DND-41 (cell line): ENCODE results near the gene RNASET2.

Experiments
- EZH2 ChIP-seq: IDR thresholded peaks from 3 replicates; pipeline ENCODE4 v1.6.1; 2012; ENCODE audit warnings: borderline replicate concordance, low read depth, mild to moderate bottlenecking, moderate library complexity, low read length, inconsistent platforms; ENCODE audit not compliant: severe bottlenecking
- TF ChIP-seq, protein P1 (sequence below): IDR thresholded peaks from 2 replicates; pipeline ENCODE4 v1.5.1; 2012; ENCODE audit warnings: borderline replicate concordance, low read length, moderate library complexity, mild to moderate bottlenecking; ENCODE audit not compliant: poor library complexity, severe bottlenecking; ENCODE audit errors: extremely low read depth

DNA sequence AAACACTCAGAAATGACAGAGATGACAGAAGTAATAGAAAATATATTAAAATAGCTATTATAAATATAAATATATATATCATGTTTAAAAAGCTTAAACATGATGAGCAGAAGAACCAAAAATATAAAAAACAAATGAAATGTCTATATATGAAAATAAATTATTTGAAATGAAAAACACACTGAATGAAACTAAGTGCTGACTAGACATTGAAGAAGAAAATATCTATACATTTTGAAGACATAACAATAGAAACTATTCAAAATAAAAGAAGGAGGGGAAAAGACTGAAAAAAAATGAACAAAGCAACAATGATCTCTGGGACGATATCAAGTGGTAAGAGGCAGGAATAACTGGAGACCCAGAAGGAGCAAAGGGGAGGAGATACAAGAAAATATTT, 76.8 kb downstream of the RNASET2 start:
- TF ChIP-seq, protein P1, sequence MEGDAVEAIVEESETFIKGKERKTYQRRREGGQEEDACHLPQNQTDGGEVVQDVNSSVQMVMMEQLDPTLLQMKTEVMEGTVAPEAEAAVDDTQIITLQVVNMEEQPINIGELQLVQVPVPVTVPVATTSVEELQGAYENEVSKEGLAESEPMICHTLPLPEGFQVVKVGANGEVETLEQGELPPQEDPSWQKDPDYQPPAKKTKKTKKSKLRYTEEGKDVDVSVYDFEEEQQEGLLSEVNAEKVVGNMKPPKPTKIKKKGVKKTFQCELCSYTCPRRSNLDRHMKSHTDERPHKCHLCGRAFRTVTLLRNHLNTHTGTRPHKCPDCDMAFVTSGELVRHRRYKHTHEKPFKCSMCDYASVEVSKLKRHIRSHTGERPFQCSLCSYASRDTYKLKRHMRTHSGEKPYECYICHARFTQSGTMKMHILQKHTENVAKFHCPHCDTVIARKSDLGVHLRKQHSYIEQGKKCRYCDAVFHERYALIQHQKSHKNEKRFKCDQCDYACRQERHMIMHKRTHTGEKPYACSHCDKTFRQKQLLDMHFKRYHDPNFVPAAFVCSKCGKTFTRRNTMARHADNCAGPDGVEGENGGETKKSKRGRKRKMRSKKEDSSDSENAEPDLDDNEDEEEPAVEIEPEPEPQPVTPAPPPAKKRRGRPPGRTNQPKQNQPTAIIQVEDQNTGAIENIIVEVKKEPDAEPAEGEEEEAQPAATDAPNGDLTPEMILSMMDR = no peak
- TF ChIP-seq EZH2 = no peak
